Measurements from ENCODE around the gene PCDHB6. TPM values are rescaled to one million over a fixed set of nuclear protein-coding genes. Genes with fewer than 3 reads are reported as not detected.
A peak's percentile ranks its signal among the peaks of the same experiment; 100 is the strongest.
"Not testable (repeated sequence)": the region's sequence is repeated elsewhere in the genome, so short reads cannot be mapped to it uniquely, and the experiment has no call there.

PCDHB6 gene
- 0.04 TPM for polyA plus RNA-seq (2013)

GRCh38 chr5:141149812-141150211 is at the start of gene PCDHB6:
Gene PCDHB6, plus strand, starts transcription at chr5:141150057. Its CDS starts 201 bp downstream, at chr5:141150258.
- Histone ChIP-seq H3K36me3 (ENCODE audit: control insufficient read depth in 4 of 4, insufficient read depth in 4 of 4, low read length in 3 of 4) (no peaks in the 10 kb centered on the region), H3K4me3 (ENCODE audit: control insufficient read depth in 1 of 7, extremely low read depth in 1 of 7, insufficient read depth in 4 of 7, low read depth in 2 of 7, low read length in 6 of 7) (no peak within 1 kb of the TSS), H3K9me3 (ENCODE audit: control extremely low read depth in 1 of 5, control insufficient read depth in 4 of 5, insufficient read depth in 2 of 5, low read depth in 1 of 5, low read length in 4 of 5) (peaks cover 1 to 27% (median 18%) of the 10 kb centered on the region in 5 experiments), H3K27ac (ENCODE audit: insufficient read depth in 1 of 2, low read depth in 1 of 2, low read length in 2 of 2, poor library complexity in 1 of 2, severe bottlenecking in 2 of 2) (no peak within 1 kb of the TSS), H3K27me3 (replicated peaks in 2 of 5; ENCODE audit: control insufficient read depth in 4 of 5, insufficient read depth in 5 of 5, low read length in 4 of 5) (peaks cover 5 to 28% (median 9%) of the 10 kb centered on the region in 5 experiments), H3K4me1 (ENCODE audit: control extremely low read depth in 1 of 4, control insufficient read depth in 4 of 4, insufficient read depth in 4 of 4, low read length in 3 of 4) (no peaks in the 10 kb centered on the region)
- ChIA-PET CTCF (no interaction called here), POLR2A (no interaction called here)
- peak in 2 of 3 donors; percentile 3 to 6 for DNase-seq
- WGBS (ENCODE audit: insufficient coverage): 19% methylated on average over 18 of the region's 18 CpGs

GRCh38 chr5:141100243-141100805 is 49.5 kb upstream of the PCDHB6 start, which contains the start of gene PCDHB3:
Gene PCDHB3, plus strand, starts transcription at chr5:141100473. Its CDS starts 177 bp downstream, at chr5:141100650.
- Histone ChIP-seq H3K27me3 (replicated peaks in 2 of 5; ENCODE audit: control insufficient read depth in 4 of 5, insufficient read depth in 5 of 5, low read length in 4 of 5) (peaks cover 0 to 29% (median 13%) of the 10 kb centered on the region in 5 experiments), H3K36me3 (ENCODE audit: control insufficient read depth in 4 of 4, insufficient read depth in 4 of 4, low read length in 3 of 4) (no peaks in the 10 kb centered on the region), H3K27ac (ENCODE audit: insufficient read depth in 1 of 2, low read depth in 1 of 2, low read length in 2 of 2, poor library complexity in 1 of 2, severe bottlenecking in 2 of 2) (no peak within 1 kb of the TSS), H3K9me3 (ENCODE audit: control extremely low read depth in 1 of 5, control insufficient read depth in 4 of 5, insufficient read depth in 2 of 5, low read depth in 1 of 5, low read length in 4 of 5) (peaks cover 0 to 28% (median 23%) of the 10 kb centered on the region in 5 experiments), H3K4me1 (ENCODE audit: control extremely low read depth in 1 of 4, control insufficient read depth in 4 of 4, insufficient read depth in 4 of 4, low read length in 3 of 4) (no peaks in the 10 kb centered on the region), H3K4me3 (ENCODE audit: control insufficient read depth in 1 of 7, extremely low read depth in 1 of 7, insufficient read depth in 4 of 7, low read depth in 2 of 7, low read length in 6 of 7) (no peak within 1 kb of the TSS)
- CTCF ChIA-PET: no interaction called here
- DNase-seq: peak; percentile 11 to 44 (median 41)
- POLR2A ChIA-PET: no interaction called here
- 14% methylated on average over 16 of the region's 19 CpGs for WGBS (ENCODE audit: insufficient coverage)

GRCh38 chr5:141101059-141101458 is 48.8 kb upstream of the PCDHB6 start:
- H3K36me3 ChIP-seq (ENCODE audit: control insufficient read depth in 4 of 4, insufficient read depth in 4 of 4, low read length in 3 of 4): no peaks in the 10 kb centered on the region
- H3K4me1 ChIP-seq (ENCODE audit: control extremely low read depth in 1 of 4, control insufficient read depth in 4 of 4, insufficient read depth in 4 of 4, low read length in 3 of 4): no peaks in the 10 kb centered on the region
- WGBS (ENCODE audit: insufficient coverage): 45% methylated on average over 13 of the region's 20 CpGs
- peaks cover 0 to 22% (median 10%) of the 10 kb centered on the region in 5 experiments for H3K27me3 ChIP-seq (replicated peaks in 2 of 5; ENCODE audit: control insufficient read depth in 4 of 5, insufficient read depth in 5 of 5, low read length in 4 of 5)
- ChIA-PET POLR2A (no interaction called here), CTCF (no interaction called here)
- H3K4me3 ChIP-seq (ENCODE audit: control insufficient read depth in 1 of 7, extremely low read depth in 1 of 7, insufficient read depth in 4 of 7, low read depth in 2 of 7, low read length in 6 of 7): no peak overlapping the region
- no peak for DNase-seq
- H3K27ac ChIP-seq (ENCODE audit: insufficient read depth in 1 of 2, low read depth in 1 of 2, low read length in 2 of 2, poor library complexity in 1 of 2, severe bottlenecking in 2 of 2): no peak overlapping the region
- peaks cover 0 to 23% (median 17%) of the 10 kb centered on the region in 5 experiments for H3K9me3 ChIP-seq (ENCODE audit: control extremely low read depth in 1 of 5, control insufficient read depth in 4 of 5, insufficient read depth in 2 of 5, low read depth in 1 of 5, low read length in 4 of 5)

- Histone ChIP-seq H3K9me3 (ENCODE audit: control extremely low read depth in 1 of 5, control insufficient read depth in 4 of 5, insufficient read depth in 2 of 5, low read depth in 1 of 5, low read length in 4 of 5) (peaks cover 0 to 23% (median 17%) of the 10 kb centered on the region in 5 experiments), H3K27me3 (replicated peaks in 2 of 5; ENCODE audit: control insufficient read depth in 4 of 5, insufficient read depth in 5 of 5, low read length in 4 of 5) (peaks cover 0 to 22% (median 10%) of the 10 kb centered on the region in 5 experiments)
- no CpG with 5 or more reads among the region's 39 CpGs for WGBS (ENCODE audit: insufficient coverage)
- H3K4me1 ChIP-seq (ENCODE audit: control extremely low read depth in 1 of 4, control insufficient read depth in 4 of 4, insufficient read depth in 4 of 4, low read length in 3 of 4); POLR2A ChIA-PET; CTCF ChIA-PET; DNase-seq; H3K27ac ChIP-seq (ENCODE audit: insufficient read depth in 1 of 2, low read depth in 1 of 2, low read length in 2 of 2, poor library complexity in 1 of 2, severe bottlenecking in 2 of 2); H3K4me3 ChIP-seq (ENCODE audit: control insufficient read depth in 1 of 7, extremely low read depth in 1 of 7, insufficient read depth in 4 of 7, low read depth in 2 of 7, low read length in 6 of 7); H3K36me3 ChIP-seq (ENCODE audit: control insufficient read depth in 4 of 4, insufficient read depth in 4 of 4, low read length in 3 of 4): not testable (repeated sequence)
These were observed 47.8 kb upstream of the PCDHB6 start for GRCh38 chr5:141102070-141102469.

- CTCF ChIA-PET: interaction anchor here (1.1 kb wide), 1 partner anchor 33 kb away, joined by 3 read pairs; no protein-coding TSS in a partner anchor
- 20% methylated on average over 2 of the region's 38 CpGs for WGBS (ENCODE audit: insufficient coverage)
- POLR2A ChIA-PET: interaction anchor here (0.6 kb wide), 1 partner anchor 37 kb away, joined by 4 read pairs; no protein-coding TSS in a partner anchor
These were observed 47.4 kb upstream of the PCDHB6 start for GRCh38 chr5:141102471-141102870.

GRCh38 chr5:141105350-141105749 is 44.5 kb upstream of the PCDHB6 start:
- Histone ChIP-seq H3K4me1 (ENCODE audit: control extremely low read depth in 1 of 4, control insufficient read depth in 4 of 4, insufficient read depth in 4 of 4, low read length in 3 of 4) (no peaks in the 10 kb centered on the region), H3K4me3 (ENCODE audit: control insufficient read depth in 1 of 7, extremely low read depth in 1 of 7, insufficient read depth in 4 of 7, low read depth in 2 of 7, low read length in 6 of 7) (no peak overlapping the region), H3K36me3 (ENCODE audit: control insufficient read depth in 4 of 4, insufficient read depth in 4 of 4, low read length in 3 of 4) (no peaks in the 10 kb centered on the region), H3K27ac (ENCODE audit: insufficient read depth in 1 of 2, low read depth in 1 of 2, low read length in 2 of 2, poor library complexity in 1 of 2, severe bottlenecking in 2 of 2) (no peak overlapping the region), H3K27me3 (replicated peaks in 2 of 5; ENCODE audit: control insufficient read depth in 4 of 5, insufficient read depth in 5 of 5, low read length in 4 of 5) (peaks cover 0 to 17% (median 10%) of the 10 kb centered on the region in 5 experiments), H3K9me3 (ENCODE audit: control extremely low read depth in 1 of 5, control insufficient read depth in 4 of 5, insufficient read depth in 2 of 5, low read depth in 1 of 5, low read length in 4 of 5) (peaks cover 0 to 18% (median 14%) of the 10 kb centered on the region in 5 experiments)
- ChIA-PET POLR2A (no interaction called here), CTCF (no interaction called here)
- no peak for DNase-seq
- WGBS (ENCODE audit: insufficient coverage): 67% methylated on average over 1 of the region's 2 CpGs

More at GRCh38 chr5:141102471-141102870, 47.4 kb upstream of the PCDHB6 start:
- not testable (repeated sequence) for H3K4me3 ChIP-seq (ENCODE audit: control insufficient read depth in 1 of 7, extremely low read depth in 1 of 7, insufficient read depth in 4 of 7, low read depth in 2 of 7, low read length in 6 of 7); DNase-seq; H3K36me3 ChIP-seq (ENCODE audit: control insufficient read depth in 4 of 4, insufficient read depth in 4 of 4, low read length in 3 of 4); H3K4me1 ChIP-seq (ENCODE audit: control extremely low read depth in 1 of 4, control insufficient read depth in 4 of 4, insufficient read depth in 4 of 4, low read length in 3 of 4); H3K27ac ChIP-seq (ENCODE audit: insufficient read depth in 1 of 2, low read depth in 1 of 2, low read length in 2 of 2, poor library complexity in 1 of 2, severe bottlenecking in 2 of 2)
- Histone ChIP-seq H3K27me3 (replicated peaks in 2 of 5; ENCODE audit: control insufficient read depth in 4 of 5, insufficient read depth in 5 of 5, low read length in 4 of 5) (peaks cover 0 to 22% (median 10%) of the 10 kb centered on the region in 5 experiments), H3K9me3 (ENCODE audit: control extremely low read depth in 1 of 5, control insufficient read depth in 4 of 5, insufficient read depth in 2 of 5, low read depth in 1 of 5, low read length in 4 of 5) (peaks cover 0 to 23% (median 17%) of the 10 kb centered on the region in 5 experiments)

GRCh38 chr5:141119250-141119649 is 30.6 kb upstream of the PCDHB6 start:
- Histone ChIP-seq H3K36me3 (ENCODE audit: control insufficient read depth in 4 of 4, insufficient read depth in 4 of 4, low read length in 3 of 4) (no peaks in the 10 kb centered on the region), H3K4me1 (ENCODE audit: control extremely low read depth in 1 of 4, control insufficient read depth in 4 of 4, insufficient read depth in 4 of 4, low read length in 3 of 4) (no peaks in the 10 kb centered on the region), H3K9me3 (ENCODE audit: control extremely low read depth in 1 of 5, control insufficient read depth in 4 of 5, insufficient read depth in 2 of 5, low read depth in 1 of 5, low read length in 4 of 5) (peaks cover 2 to 18% (median 9%) of the 10 kb centered on the region in 5 experiments), H3K4me3 (ENCODE audit: control insufficient read depth in 1 of 7, extremely low read depth in 1 of 7, insufficient read depth in 4 of 7, low read depth in 2 of 7, low read length in 6 of 7) (no peak overlapping the region), H3K27ac (ENCODE audit: insufficient read depth in 1 of 2, low read depth in 1 of 2, low read length in 2 of 2, poor library complexity in 1 of 2, severe bottlenecking in 2 of 2) (no peak overlapping the region), H3K27me3 (replicated peaks in 2 of 5; ENCODE audit: control insufficient read depth in 4 of 5, insufficient read depth in 5 of 5, low read length in 4 of 5) (peaks cover 0 to 20% (median 3%) of the 10 kb centered on the region in 5 experiments)
- ChIA-PET POLR2A (no interaction called here), CTCF (no interaction called here)
- DNase-seq: no peak
- WGBS (ENCODE audit: insufficient coverage): no CpG with 5 or more reads among the region's 2 CpGs
